ENCODE data around the gene ASXL1. TPM values are rescaled to one million over a fixed set of nuclear protein-coding genes. Genes with fewer than 3 reads are reported as not detected.

Gene ASXL1
- total and polyA plus RNA-seq, 9 of the 15 experiments (the other 6 are each of a cell fraction or from before 2014, with no cell fraction given): 6.5 to 65.3 (median 32.3) TPM

GRCh38 chr20:32357375-32357868 lies 709 bp upstream of the ASXL1 start (continued):
- no peak for TF ChIP-seq CHAMP1 (IDR thresholded peaks at IDR 0.05)
- no peak for TF ChIP-seq CHD7 (IDR thresholded peaks at IDR 0.05; ENCODE audit: low read depth, low read length)
- TF ChIP-seq RBM15 (IDR thresholded peaks at IDR 0.05; ENCODE audit: insufficient read depth, low read length): no peak
- peak; percentile 32; the same call in 1 of the 2 replicates for TF ChIP-seq HINFP (tag; conservative IDR thresholded peaks at IDR 0.05; ENCODE audit: low read depth)
- no peak for TF ChIP-seq MTF1 (CRISPR knock-in tag; IDR thresholded peaks at IDR 0.05; ENCODE audit: borderline replicate concordance)
- no peak for TF ChIP-seq MAZ (CRISPR knock-in tag; conservative IDR thresholded peaks at IDR 0.05 in 1 of 2, IDR thresholded peaks at IDR 0.05 in 1 of 2)
- no peak for TF ChIP-seq HEY1 (CRISPR knock-in tag; IDR thresholded peaks at IDR 0.05; ENCODE audit: borderline replicate concordance)
- no peak for TF ChIP-seq ASH1L (IDR thresholded peaks at IDR 0.05; ENCODE audit: borderline replicate concordance, low read depth, partially characterized antibody)
- TF ChIP-seq POU5F1 (IDR thresholded peaks at IDR 0.05; ENCODE audit: borderline replicate concordance, low read depth, low read length, partially characterized antibody): no peak
- no peak for TF ChIP-seq ZNF224 (CRISPR knock-in tag; IDR thresholded peaks at IDR 0.05)
- TF ChIP-seq ZNF584 (CRISPR knock-in tag; IDR thresholded peaks at IDR 0.05; ENCODE audit: low read depth): no peak
- no peak for TF ChIP-seq COPS2 (conservative IDR thresholded peaks at IDR 0.05)
